Medulla oblongata (tissue), 1 donor: ENCODE data around the gene RPGRIP1L.
"Not testable (repeated sequence)": the region's sequence is repeated elsewhere in the genome, so short reads cannot be mapped to it uniquely, and the experiment has no call there.

ENCODE experiments used
- DNase-seq: peaks from one replicate; pipeline ENCODE4 v3.0.0-alpha.2; 2015; ENCODE audit errors: extremely low spot score

Gene RPGRIP1L

GRCh38 chr16:53712065-53712464, 8.4 kb upstream of the RPGRIP1L start:
- no peak for DNase-seq

- DNase-seq, result no peak
Measured at GRCh38 chr16:53711390-53711789, 7.7 kb upstream of the RPGRIP1L start.

GRCh38 chr16:53708490-53708889, 4.8 kb upstream of the RPGRIP1L start:
- DNase-seq, result no peak

DNA sequence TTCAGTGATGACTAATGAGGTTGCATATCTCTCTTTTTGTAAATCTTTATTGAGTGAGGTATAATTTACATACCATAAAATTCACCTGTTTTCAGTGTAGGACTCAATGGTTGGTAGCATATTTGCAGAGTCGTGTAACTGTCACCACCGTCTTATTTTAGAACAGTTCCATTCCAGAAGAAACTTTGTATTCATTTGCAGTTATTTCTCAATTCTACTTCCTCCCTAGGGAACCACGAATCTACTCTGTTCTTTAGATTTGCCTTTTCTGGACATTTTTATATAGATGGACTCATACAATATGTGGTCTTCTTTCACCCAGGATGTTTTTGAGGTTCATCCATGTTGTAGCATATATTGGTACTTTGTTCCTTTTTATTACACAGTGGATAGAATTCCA, 4.0 kb upstream of the RPGRIP1L start:
- no peak for DNase-seq

DNA sequence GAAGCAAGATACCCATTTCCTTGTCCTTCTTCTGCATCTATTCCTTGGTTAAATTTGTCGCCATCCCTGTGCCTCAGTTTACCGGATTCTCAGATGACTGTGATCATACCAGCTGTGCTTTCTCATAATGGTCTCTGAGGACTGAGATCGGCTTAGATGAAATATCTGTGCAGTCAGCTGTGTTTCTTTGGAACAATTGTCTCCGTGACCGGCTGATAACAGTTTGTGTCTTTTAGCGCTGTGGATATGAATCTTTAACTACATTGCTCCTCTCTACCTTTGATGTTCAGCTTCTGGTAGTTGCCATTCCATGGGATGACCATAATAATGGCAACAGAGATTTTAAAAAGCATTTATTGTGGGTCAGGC, 770 bp upstream of the RPGRIP1L start:
- no peak for DNase-seq

DNA sequence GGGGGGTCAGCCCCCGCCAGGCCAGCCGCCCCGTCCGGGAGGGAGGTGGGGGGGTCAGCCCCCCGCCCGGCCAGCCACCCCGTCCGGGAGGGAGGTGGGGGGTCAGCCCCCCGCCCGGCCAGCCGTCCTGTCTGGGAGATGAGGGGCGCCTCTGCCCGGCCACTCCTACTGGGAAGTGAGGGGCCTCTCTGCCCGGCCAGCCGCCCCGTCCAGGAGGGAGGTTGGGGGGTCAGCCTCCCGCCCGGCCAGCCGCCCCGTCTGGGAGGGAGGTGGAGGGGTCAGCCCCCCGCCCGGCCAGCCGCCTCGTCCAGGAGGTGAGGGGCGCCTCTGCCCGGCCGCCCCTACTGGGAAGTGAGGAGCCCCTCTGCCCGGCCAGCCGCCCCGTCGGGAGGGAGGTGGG, 5.4 kb downstream of the RPGRIP1L start:
- not testable (repeated sequence) for DNase-seq

- DNase-seq, result no peak
Measured at GRCh38 chr16:53695070-53695469, 8.6 kb downstream of the RPGRIP1L start.

DNA sequence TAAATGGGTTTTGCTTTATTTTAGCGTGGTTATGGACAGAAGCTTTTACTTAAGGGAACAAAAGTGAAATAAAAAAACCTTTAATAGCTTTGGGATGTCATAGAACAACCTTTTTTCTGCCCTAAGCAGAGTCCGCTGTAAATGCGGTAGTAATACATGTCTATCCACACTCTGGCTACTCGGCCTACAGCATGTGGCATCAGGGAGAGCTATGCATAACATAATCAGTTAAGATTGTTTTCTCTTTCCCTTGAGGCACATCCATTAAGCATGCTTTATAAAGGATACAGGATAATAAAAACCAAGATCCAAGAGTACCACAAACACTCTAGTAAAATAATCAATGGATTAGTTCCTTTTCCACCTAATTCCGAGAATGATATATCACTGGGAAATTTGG, 10.3 kb downstream of the RPGRIP1L start:
- DNase-seq, result no peak

- DNase-seq, result no peak
Measured at GRCh38 chr16:53692146-53692545, 11.5 kb downstream of the RPGRIP1L start.

- DNase-seq, result no peak
Measured at GRCh38 chr16:53690771-53691170, 12.9 kb downstream of the RPGRIP1L start.

- no peak for DNase-seq
Measured at GRCh38 chr16:53689636-53690035, 14.0 kb downstream of the RPGRIP1L start.

DNA sequence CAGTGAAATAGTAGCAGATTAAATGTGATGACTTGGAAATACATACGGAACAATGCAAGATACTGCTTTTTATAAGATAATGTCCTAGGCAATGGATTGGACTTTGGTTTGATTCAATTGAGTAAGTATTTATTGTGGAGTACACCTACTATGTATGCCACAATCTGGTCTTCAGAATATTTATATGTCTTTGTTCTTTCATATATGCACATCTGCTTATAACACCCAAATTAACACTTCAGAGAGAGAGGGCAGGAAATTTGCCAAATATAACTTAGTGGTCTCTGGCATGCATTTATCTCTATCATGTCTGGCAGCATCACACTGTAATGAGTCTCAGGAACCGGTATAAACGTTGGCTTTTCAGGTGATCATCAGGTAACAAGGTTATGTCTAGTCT, 16.9 kb downstream of the RPGRIP1L start:
- DNase-seq, result no peak

- not testable (repeated sequence) for DNase-seq
Measured at GRCh38 chr16:53685334-53685733, 18.3 kb downstream of the RPGRIP1L start.

- DNase-seq, result no peak
Measured at GRCh38 chr16:53681354-53681753, 22.3 kb downstream of the RPGRIP1L start.

GRCh38 chr16:53680756-53681155, 22.9 kb downstream of the RPGRIP1L start:
- no peak for DNase-seq

DNA sequence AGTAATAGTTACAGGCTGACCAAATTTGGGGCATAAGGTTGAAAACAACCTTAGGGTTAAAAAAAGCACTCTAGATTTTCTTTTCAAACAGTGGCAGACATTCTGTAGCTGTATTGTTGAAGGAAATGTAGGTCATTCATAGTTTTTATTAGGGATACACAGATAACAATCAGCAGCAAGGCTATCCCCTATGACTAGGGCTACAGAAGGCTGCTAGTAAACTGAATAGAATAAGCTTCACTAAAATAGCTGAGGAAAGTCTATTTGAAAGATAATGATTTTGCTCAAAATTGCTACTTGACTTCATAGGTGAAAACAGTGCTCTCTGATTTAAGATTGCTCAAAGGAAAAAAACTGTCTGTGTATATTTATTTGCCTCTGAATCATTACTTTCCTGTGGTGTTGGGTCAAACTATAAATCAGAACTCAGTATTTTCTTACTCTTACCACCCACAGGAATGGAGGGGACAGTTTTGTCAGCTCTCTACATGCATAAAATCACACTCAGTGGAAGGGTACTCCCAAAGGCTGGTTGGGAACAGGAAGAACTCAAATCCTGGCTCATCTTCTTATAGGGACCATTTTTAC, 24.8 kb downstream of the RPGRIP1L start:
- no peak for DNase-seq

DNA sequence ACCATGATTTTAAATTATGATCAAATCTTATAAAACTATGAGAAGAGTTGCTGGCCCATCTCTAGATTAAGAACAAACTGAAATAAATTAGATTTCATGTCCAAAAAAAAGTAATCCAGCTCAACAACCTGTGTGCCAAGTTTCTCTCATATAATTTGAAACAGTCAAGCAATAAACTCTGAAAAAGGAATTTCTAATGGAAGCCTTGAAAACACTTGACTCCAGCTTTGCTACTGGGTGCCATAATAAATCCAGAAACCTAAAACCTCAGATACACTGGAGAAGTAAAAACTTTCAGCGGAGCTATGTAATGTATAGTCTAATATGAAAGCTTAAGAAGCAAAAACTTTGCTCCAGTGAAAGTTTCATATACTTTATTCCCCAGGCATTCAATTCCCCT, 25.5 kb downstream of the RPGRIP1L start:
- DNase-seq, result no peak

DNA sequence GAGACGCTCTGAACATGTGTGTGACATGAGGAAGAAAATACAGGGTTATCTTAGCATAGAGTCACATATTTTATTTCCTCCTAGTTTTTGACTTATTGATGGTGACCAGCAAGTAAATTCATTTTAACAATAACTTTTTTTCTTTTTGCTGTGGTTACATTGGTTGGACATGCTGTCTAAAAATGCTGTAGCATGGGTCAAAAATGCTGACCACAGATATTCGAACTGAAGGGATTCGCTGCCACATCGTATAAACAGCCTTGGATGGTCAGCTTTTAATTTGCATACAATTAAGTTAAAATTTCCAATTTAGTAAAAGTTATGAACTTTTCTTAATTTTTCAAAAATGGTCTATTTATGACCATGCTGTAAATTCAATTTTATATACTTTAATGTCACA, 30.5 kb downstream of the RPGRIP1L start:
- DNase-seq, result no peak

DNA sequence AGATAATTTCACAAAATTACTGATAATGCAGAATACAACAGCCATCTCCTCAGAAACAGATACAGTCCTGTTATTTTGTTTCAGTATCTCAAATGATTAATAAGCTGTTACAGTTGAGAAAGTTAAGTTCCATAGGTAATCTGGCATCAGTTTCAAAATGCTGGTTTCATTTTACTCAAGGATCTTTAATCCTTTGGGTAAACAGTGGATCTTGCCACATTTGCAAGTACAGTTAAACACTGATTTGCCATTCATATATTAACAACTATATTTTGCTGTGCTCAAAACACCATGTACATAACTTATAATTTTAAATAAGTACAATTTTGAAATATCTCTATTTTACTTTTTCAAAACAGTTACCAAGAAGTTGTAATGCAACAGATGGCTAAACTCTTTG, 31.2 kb downstream of the RPGRIP1L start:
- no peak for DNase-seq

DNA sequence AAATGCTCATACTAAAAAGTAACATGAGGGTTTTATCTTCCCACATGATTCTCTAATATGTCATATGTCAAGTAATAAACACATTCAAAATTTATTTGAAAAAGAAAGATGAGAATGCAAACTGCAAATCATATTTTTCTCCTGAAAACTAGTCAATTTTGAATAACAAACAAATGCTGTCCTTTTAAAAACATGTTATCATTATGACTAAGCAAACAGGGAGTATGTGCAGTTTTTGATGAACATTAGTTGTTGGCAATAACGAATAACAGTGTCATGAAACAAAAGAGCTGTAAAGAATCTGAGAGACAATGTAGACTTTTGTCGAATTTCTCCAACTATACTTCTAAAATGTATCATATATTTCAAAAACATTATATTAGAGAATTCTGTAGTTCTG, 34.8 kb downstream of the RPGRIP1L start:
- no peak for DNase-seq

- DNase-seq, result no peak
Measured at GRCh38 chr16:53666786-53667415, 36.8 kb downstream of the RPGRIP1L start.

- peak; percentile 3 for DNase-seq
Measured at GRCh38 chr16:53664724-53665345, 38.8 kb downstream of the RPGRIP1L start.

- DNase-seq, result no peak
Measured at GRCh38 chr16:53662072-53662471, 41.6 kb downstream of the RPGRIP1L start.

DNA sequence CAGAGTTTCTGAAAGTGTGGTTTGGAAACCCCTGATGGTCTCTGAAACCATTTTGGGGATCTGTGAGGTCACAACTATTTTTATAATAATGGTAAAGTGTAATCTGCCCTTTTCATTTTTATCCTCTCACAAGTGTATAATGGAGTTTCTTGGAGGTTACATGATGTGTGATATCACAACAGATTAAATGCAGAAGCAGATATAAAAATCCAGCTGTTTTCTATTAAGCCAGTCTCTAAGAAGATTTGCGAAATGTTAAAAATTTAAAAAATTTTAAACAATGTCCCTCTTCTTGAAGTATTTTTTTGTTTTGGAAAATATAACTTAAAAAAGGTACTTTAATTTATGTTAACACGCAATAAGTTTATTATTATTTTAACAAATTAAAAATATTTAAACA, 48.7 kb downstream of the RPGRIP1L start:
- DNase-seq, result no peak
